Activated CD4-positive, alpha-beta T cell treated with anti-CD3 and anti-CD28 coated beads for 36 hours (primary cell): ENCODE measurements around the gene CLEC16A. TPM values are rescaled to one million over a fixed set of nuclear protein-coding genes. Genes with fewer than 3 reads are reported as not detected.
A peak's percentile ranks its signal among the peaks of the same experiment; 100 is the strongest.

Experiments used
- ATAC-seq: fragments of 200-7000 bp; cut with Tn5 transposase; one replicate; pipeline ENCODE4 v1.10.0; 2021; ENCODE audit warnings: mild to moderate bottlenecking, moderate library complexity
- CTCF ChIA-PET: fragments of 350-600 bp; sonication (Branson Sonifier 250); formaldehyde crosslinking; loops from one replicate; lab custom pipeline; 2021; ENCODE audit warnings: antibody characterized with exemption; lab: Charles Lee
- POLR2A ChIA-PET: fragments of 350-600 bp; sonication (Branson Sonifier 250); formaldehyde crosslinking; loops from one replicate; lab custom pipeline; 2021; ENCODE audit warnings: antibody characterized with exemption, inconsistent platforms; lab: Charles Lee
- DNase-seq: peaks from one replicate; pipeline ENCODE4 v3.0.0-alpha.2; 2020
- H3K27ac Mint-ChIP-seq: one replicate; pipeline ENCODE4 v1.8.0; 2021; ENCODE audit warnings: mixed read lengths
- H3K27me3 Mint-ChIP-seq: one replicate; pipeline ENCODE4 v1.8.0; 2021; ENCODE audit warnings: mixed read lengths
- H3K36me3 Mint-ChIP-seq: one replicate; pipeline ENCODE4 v1.8.0; 2021; ENCODE audit warnings: low read depth, mixed read lengths
- H3K4me1 Mint-ChIP-seq: one replicate; pipeline ENCODE4 v1.8.0; 2021; ENCODE audit warnings: mixed read lengths
- H3K4me3 Mint-ChIP-seq: one replicate; pipeline ENCODE4 v1.8.0; 2021; ENCODE audit warnings: mild to moderate bottlenecking, moderate library complexity, mixed read lengths
- H3K9me3 Mint-ChIP-seq: one replicate; pipeline ENCODE4 v1.8.0; 2021; ENCODE audit warnings: low read depth, mixed read lengths
- intact Hi-C, 2 experiments: fragments of 100-400 bp; cut with DNase I in 1 of 2; cut with micrococcal nuclease in 1 of 2; formaldehyde crosslinking; loops; one replicate each; pipeline versions ENCODE4 v1.14.2 to v1.15.1; 2022 to 2024; cut with DNase I, micrococcal nuclease
- total RNA-seq, 2 experiments: library from RNA; stranded (reverse); gene quantifications; one replicate each; pipeline ENCODE4 v1.2.3, GENCODE V29; 2021

Gene CLEC16A
- total RNA-seq, 2 experiments from 2014 or later: 23.5 to 25.4 TPM

DNA sequence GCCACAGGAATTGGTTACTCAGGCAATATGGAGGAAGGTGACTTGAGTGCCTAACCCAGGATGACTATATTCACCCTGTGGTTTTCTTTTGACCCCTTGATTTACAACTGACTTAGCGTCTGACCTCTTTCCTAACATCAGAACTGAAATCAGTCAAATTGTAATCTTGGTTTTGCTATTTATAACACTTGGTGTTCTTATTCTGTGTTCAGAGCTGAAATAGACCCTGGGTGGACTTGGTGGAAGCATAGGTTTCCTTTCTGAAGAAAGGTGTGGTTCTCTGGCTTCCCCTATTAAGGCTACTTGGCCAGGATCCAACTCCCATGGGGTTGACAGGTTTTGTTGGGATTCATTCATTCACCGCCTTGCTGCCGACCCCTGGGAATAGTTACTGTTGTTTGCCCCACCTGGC lies 80.8 kb downstream of the CLEC16A start:
- H3K27me3 Mint-ChIP-seq: no peaks in the 10 kb centered on the region
- intact Hi-C loops: loop anchor here (1.0 to 2.0 kb wide), 2 partner anchors 36 to 69 kb away; no protein-coding TSS in a partner anchor
- H3K36me3 Mint-ChIP-seq: peaks cover 82% of the 10 kb centered on the region
- ATAC-seq (peak; percentile 89), DNase-seq (peak; percentile 20)
- peaks cover 20% of the 10 kb centered on the region for H3K4me1 Mint-ChIP-seq
- H3K9me3 Mint-ChIP-seq: peaks cover 20% of the 10 kb centered on the region
- peak overlapping the region; percentile 81 for H3K27ac Mint-ChIP-seq
- ChIA-PET POLR2A (interaction anchor here (1.2 kb wide), 1 partner anchor 200 kb away, joined by 5 read pairs; no protein-coding TSS in a partner anchor), CTCF (interaction anchor here (0.7 to 1.5 kb wide), 3 partner anchors 68 to 231 kb away, joined by 3 to 6 read pairs (median 3); partner anchors contain the start of gene SOCS1)
- H3K4me3 Mint-ChIP-seq: no peak overlapping the region

GRCh38 chr16:11029948-11030347 lies 85.6 kb downstream of the CLEC16A start:
- DNase-seq (no peak), ATAC-seq (no peak)
- Mint-ChIP-seq H3K4me3 (no peak overlapping the region), H3K36me3 (peaks cover 74% of the 10 kb centered on the region), H3K27me3 (no peaks in the 10 kb centered on the region), H3K4me1 (peaks cover 8% of the 10 kb centered on the region), H3K27ac (no peak overlapping the region), H3K9me3 (peaks cover 18% of the 10 kb centered on the region)
- intact Hi-C loops: no loop called here
- POLR2A ChIA-PET: interaction anchor here (0.6 kb wide), 1 partner anchor 65 kb away, joined by 3 read pairs; no protein-coding TSS in a partner anchor
- CTCF ChIA-PET: no interaction called here

GRCh38 chr16:11030990-11031510 lies 86.7 kb downstream of the CLEC16A start:
- no peak for ATAC-seq
- no peak overlapping the region for H3K4me3 Mint-ChIP-seq
- peaks cover 12% of the 10 kb centered on the region for H3K9me3 Mint-ChIP-seq
- POLR2A ChIA-PET: no interaction called here
- CTCF ChIA-PET: no interaction called here
- DNase-seq: no peak
- H3K36me3 Mint-ChIP-seq: peaks cover 69% of the 10 kb centered on the region
- H3K27ac Mint-ChIP-seq: no peak overlapping the region
- intact Hi-C loops: no loop called here
- no peaks in the 10 kb centered on the region for H3K27me3 Mint-ChIP-seq
- H3K4me1 Mint-ChIP-seq: peaks cover 2% of the 10 kb centered on the region

- H3K36me3 Mint-ChIP-seq: peaks cover 57% of the 10 kb centered on the region
- no peak for ATAC-seq
- H3K27me3 Mint-ChIP-seq: no peaks in the 10 kb centered on the region
- H3K27ac Mint-ChIP-seq: no peak overlapping the region
- POLR2A ChIA-PET: no interaction called here
- no peak overlapping the region for H3K4me3 Mint-ChIP-seq
- H3K4me1 Mint-ChIP-seq: peaks cover 2% of the 10 kb centered on the region
- no peak for DNase-seq
- CTCF ChIA-PET: no interaction called here
- intact Hi-C loops: no loop called here
- H3K9me3 Mint-ChIP-seq: peaks cover 12% of the 10 kb centered on the region
These were observed 87.9 kb downstream of the CLEC16A start for GRCh38 chr16:11032000-11032921.

- POLR2A ChIA-PET: no interaction called here
- Mint-ChIP-seq H3K27ac (no peak overlapping the region), H3K27me3 (no peaks in the 10 kb centered on the region), H3K4me1 (peaks cover 2% of the 10 kb centered on the region), H3K36me3 (peaks cover 51% of the 10 kb centered on the region), H3K9me3 (peaks cover 8% of the 10 kb centered on the region), H3K4me3 (no peak overlapping the region)
- CTCF ChIA-PET: no interaction called here
- intact Hi-C loops: no loop called here
- DNase-seq: no peak
- no peak for ATAC-seq
These were observed 88.5 kb downstream of the CLEC16A start for GRCh38 chr16:11032922-11033291.

GRCh38 chr16:11033629-11034420 lies 89.5 kb downstream of the CLEC16A start:
- no peak overlapping the region for H3K27ac Mint-ChIP-seq
- intact Hi-C loops: no loop called here

GRCh38 chr16:11034481-11034931 lies 90.1 kb downstream of the CLEC16A start:
- ATAC-seq (no peak), DNase-seq (no peak)
- H3K9me3 Mint-ChIP-seq: peaks cover under 1% of the 10 kb centered on the region
- H3K27ac Mint-ChIP-seq: no peak overlapping the region
- H3K4me3 Mint-ChIP-seq: no peak overlapping the region
- H3K4me1 Mint-ChIP-seq: peaks cover 2% of the 10 kb centered on the region
- POLR2A ChIA-PET: no interaction called here
- no peaks in the 10 kb centered on the region for H3K27me3 Mint-ChIP-seq
- peaks cover 42% of the 10 kb centered on the region for H3K36me3 Mint-ChIP-seq
- intact Hi-C loops: no loop called here
- CTCF ChIA-PET: interaction anchor here (0.7 to 1.2 kb wide), 3 partner anchors 15 to 63 kb away, joined by 3 to 5 read pairs (median 3); no protein-coding TSS in a partner anchor

More at GRCh38 chr16:11033629-11034420, 89.5 kb downstream of the CLEC16A start:
- H3K27me3 Mint-ChIP-seq: no peaks in the 10 kb centered on the region
- DNase-seq (no peak), ATAC-seq (no peak)
- peaks cover 6% of the 10 kb centered on the region for H3K9me3 Mint-ChIP-seq
- ChIA-PET CTCF (interaction anchor here (0.7 to 1.2 kb wide), 2 partner anchors 16 to 61 kb away, joined by 3 to 5 read pairs; no protein-coding TSS in a partner anchor), POLR2A (interaction anchor here (0.7 kb wide), 1 partner anchor 68 kb away, joined by 3 read pairs; no protein-coding TSS in a partner anchor)
- H3K4me3 Mint-ChIP-seq: no peak overlapping the region
- H3K4me1 Mint-ChIP-seq: peaks cover 2% of the 10 kb centered on the region
- peaks cover 46% of the 10 kb centered on the region for H3K36me3 Mint-ChIP-seq

GRCh38 chr16:11035096-11035495 lies 90.7 kb downstream of the CLEC16A start:
- ATAC-seq: no peak
- no peaks in the 10 kb centered on the region for H3K9me3 Mint-ChIP-seq
- H3K36me3 Mint-ChIP-seq: peaks cover 42% of the 10 kb centered on the region
- no peaks in the 10 kb centered on the region for H3K27me3 Mint-ChIP-seq
- H3K4me3 Mint-ChIP-seq: no peak overlapping the region
- no peak overlapping the region for H3K27ac Mint-ChIP-seq
- intact Hi-C loops: no loop called here
- ChIA-PET POLR2A (no interaction called here), CTCF (interaction anchor here (0.6 to 1.0 kb wide), 4 partner anchors 14 to 77 kb away, joined by 3 to 4 read pairs (median 3); no protein-coding TSS in a partner anchor)
- no peaks in the 10 kb centered on the region for H3K4me1 Mint-ChIP-seq
- no peak for DNase-seq

GRCh38 chr16:11036040-11036439 lies 91.7 kb downstream of the CLEC16A start:
- H3K27ac Mint-ChIP-seq: no peak overlapping the region

DNA sequence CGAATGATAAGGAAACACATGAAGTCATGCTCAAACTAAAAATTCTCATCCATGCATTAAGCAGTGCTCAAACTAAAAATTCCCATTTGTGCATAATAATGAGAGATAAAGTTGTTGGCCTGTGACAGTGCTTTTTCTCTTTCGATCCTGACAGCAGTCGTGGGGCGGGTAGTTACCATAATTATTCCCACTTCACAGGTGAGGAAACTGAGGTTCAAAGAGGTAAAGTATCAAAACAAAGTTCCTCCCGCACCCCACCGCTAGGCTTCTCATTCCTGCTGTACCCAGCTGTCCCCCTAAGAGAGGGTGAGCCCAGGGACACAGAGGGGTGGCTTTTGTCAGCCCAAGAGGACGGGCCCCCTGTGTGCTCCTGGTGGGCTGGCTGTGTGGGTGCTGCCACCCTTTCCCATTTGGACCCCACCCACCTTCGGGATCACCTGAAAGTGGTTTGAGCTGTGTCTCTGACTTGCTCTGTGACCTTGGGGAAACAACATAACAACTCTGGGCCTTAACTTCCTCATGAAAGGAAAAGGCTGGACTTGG lies 92.6 kb downstream of the CLEC16A start:
- H3K27me3 Mint-ChIP-seq: no peaks in the 10 kb centered on the region
- H3K9me3 Mint-ChIP-seq: no peaks in the 10 kb centered on the region
- POLR2A ChIA-PET: no interaction called here
- no peak overlapping the region for H3K27ac Mint-ChIP-seq
- H3K4me1 Mint-ChIP-seq: no peaks in the 10 kb centered on the region
- CTCF ChIA-PET: no interaction called here
- intact Hi-C loops: no loop called here
- DNase-seq (no peak), ATAC-seq (no peak)
- H3K36me3 Mint-ChIP-seq: peaks cover 44% of the 10 kb centered on the region
- no peak overlapping the region for H3K4me3 Mint-ChIP-seq

More at GRCh38 chr16:11036040-11036439, 91.7 kb downstream of the CLEC16A start:
- DNase-seq (no peak), ATAC-seq (no peak)
- Mint-ChIP-seq H3K27me3 (no peaks in the 10 kb centered on the region), H3K4me3 (no peak overlapping the region), H3K9me3 (no peaks in the 10 kb centered on the region), H3K36me3 (peaks cover 39% of the 10 kb centered on the region), H3K4me1 (no peaks in the 10 kb centered on the region)
- ChIA-PET CTCF (interaction anchor here (1.0 kb wide), 1 partner anchor 13 kb away, joined by 4 read pairs; no protein-coding TSS in a partner anchor), POLR2A (interaction anchor here (0.7 kb wide), 1 partner anchor 743 kb away, joined by 5 read pairs; no protein-coding TSS in a partner anchor)
- intact Hi-C loops: no loop called here
